ENCODE measurements around the gene P2RY11.

Gene P2RY11

GRCh38 chr19:10076535-10076934 lies 35.0 kb upstream of the P2RY11 start:
- no peak overlapping the region for H3K4me3 ChIP-seq (ENCODE audit: low read length)
- no peaks in the 10 kb centered on the region for H3K4me1 ChIP-seq (ENCODE audit: low read length)
- H3K27me3 ChIP-seq (replicated peaks; ENCODE audit: insufficient read depth, low read length): peaks cover 74% of the 10 kb centered on the region
- no peak overlapping the region for H2AFZ ChIP-seq (ENCODE audit: low read length)
- no peaks in the 10 kb centered on the region for H4K20me1 ChIP-seq (ENCODE audit: insufficient read depth, low read length)
- no peaks in the 10 kb centered on the region for H3K9me3 ChIP-seq (replicated peaks; ENCODE audit: insufficient read depth, low read length)
- H3F3A ChIP-seq (ENCODE audit: insufficient read depth, low read length): no peaks in the 10 kb centered on the region
- H3K79me2 ChIP-seq (ENCODE audit: low read length): no peaks in the 10 kb centered on the region
- no peak overlapping the region for H3K27ac ChIP-seq (ENCODE audit: low read length)
- no peak for DNase-seq
- no peak overlapping the region for H3K9ac ChIP-seq (ENCODE audit: low read length)
- H3K9me2 ChIP-seq (replicated peaks; ENCODE audit: insufficient read depth, low read length): no peaks in the 10 kb centered on the region
- no peak overlapping the region for H3K4me2 ChIP-seq (ENCODE audit: low read depth, low read length)
- TF ChIP-seq EZH2 (optimal IDR thresholded peaks at IDR 0.05; ENCODE audit: low read depth, low read length) (no peak), CTCF (IDR thresholded peaks at IDR 0.05; ENCODE audit: low read length) (no peak), EZH2phosphoT487 (IDR thresholded peaks at IDR 0.05; ENCODE audit: low read length) (no peak)
- H3K36me3 ChIP-seq (replicated peaks; ENCODE audit: insufficient read depth, low read length): no peaks in the 10 kb centered on the region

GRCh38 chr19:10078329-10078728 lies 33.2 kb upstream of the P2RY11 start:
- Histone ChIP-seq H3K36me3 (replicated peaks; ENCODE audit: insufficient read depth, low read length) (no peaks in the 10 kb centered on the region), H3K4me1 (ENCODE audit: low read length) (no peaks in the 10 kb centered on the region), H3K27me3 (replicated peaks; ENCODE audit: insufficient read depth, low read length) (peaks cover 63% of the 10 kb centered on the region), H3K4me2 (ENCODE audit: low read depth, low read length) (no peak overlapping the region), H4K20me1 (ENCODE audit: insufficient read depth, low read length) (no peaks in the 10 kb centered on the region), H3F3A (ENCODE audit: insufficient read depth, low read length) (no peaks in the 10 kb centered on the region), H3K9me3 (replicated peaks; ENCODE audit: insufficient read depth, low read length) (no peaks in the 10 kb centered on the region), H3K9me2 (replicated peaks; ENCODE audit: insufficient read depth, low read length) (no peaks in the 10 kb centered on the region), H3K9ac (ENCODE audit: low read length) (no peak overlapping the region), H3K4me3 (ENCODE audit: low read length) (no peak overlapping the region), H3K79me2 (ENCODE audit: low read length) (no peaks in the 10 kb centered on the region), H2AFZ (ENCODE audit: low read length) (no peak overlapping the region), H3K27ac (ENCODE audit: low read length) (no peak overlapping the region)
- DNase-seq: no peak
- TF ChIP-seq EZH2phosphoT487 (IDR thresholded peaks at IDR 0.05; ENCODE audit: low read length) (no peak), EZH2 (optimal IDR thresholded peaks at IDR 0.05; ENCODE audit: low read depth, low read length) (no peak), CTCF (IDR thresholded peaks at IDR 0.05; ENCODE audit: low read length) (no peak)

GRCh38 chr19:10079031-10079453 lies 32.5 kb upstream of the P2RY11 start:
- H3K27ac ChIP-seq (ENCODE audit: low read length): no peak overlapping the region
- no peaks in the 10 kb centered on the region for H3K4me1 ChIP-seq (ENCODE audit: low read length)
- H3K9me3 ChIP-seq (replicated peaks; ENCODE audit: insufficient read depth, low read length): no peaks in the 10 kb centered on the region
- H4K20me1 ChIP-seq (ENCODE audit: insufficient read depth, low read length): no peaks in the 10 kb centered on the region
- H3K4me2 ChIP-seq (ENCODE audit: low read depth, low read length): no peak overlapping the region
- TF ChIP-seq CTCF (IDR thresholded peaks at IDR 0.05; ENCODE audit: low read length): no peak
- no peak for TF ChIP-seq EZH2phosphoT487 (IDR thresholded peaks at IDR 0.05; ENCODE audit: low read length)
- TF ChIP-seq EZH2 (optimal IDR thresholded peaks at IDR 0.05; ENCODE audit: low read depth, low read length): no peak
- no peak overlapping the region for H3K9ac ChIP-seq (ENCODE audit: low read length)
- no peaks in the 10 kb centered on the region for H3K36me3 ChIP-seq (replicated peaks; ENCODE audit: insufficient read depth, low read length)
- H3K9me2 ChIP-seq (replicated peaks; ENCODE audit: insufficient read depth, low read length): no peaks in the 10 kb centered on the region
- no peak overlapping the region for H3K4me3 ChIP-seq (ENCODE audit: low read length)
- peaks cover 58% of the 10 kb centered on the region for H3K27me3 ChIP-seq (replicated peaks; ENCODE audit: insufficient read depth, low read length)
- no peak overlapping the region for H2AFZ ChIP-seq (ENCODE audit: low read length)
- H3K79me2 ChIP-seq (ENCODE audit: low read length): no peaks in the 10 kb centered on the region
- DNase-seq: no peak
- H3F3A ChIP-seq (ENCODE audit: insufficient read depth, low read length): no peaks in the 10 kb centered on the region
